GM23248 (cell line): Measurements from ENCODE around the gene PTPRD.

Source experiments
- EZH2 ChIP-seq: fragments of 200-600 bp; sonication (generic); IDR thresholded peaks from 2 replicates; pipeline ENCODE4 v1.6.1; 2018; ENCODE audit warnings: antibody characterized with exemption, mild to moderate bottlenecking; ENCODE audit not compliant: insufficient read depth, poor library complexity, severe bottlenecking
- EZH2phosphoT487 ChIP-seq: fragments of 200-600 bp; sonication (generic); IDR thresholded peaks from 2 replicates; pipeline ENCODE4 v1.6.1; 2018; ENCODE audit warnings: antibody characterized with exemption, moderate library complexity, mild to moderate bottlenecking, low read depth; ENCODE audit not compliant: insufficient read depth

GRCh38 chr9:9901624-9902023, 711.2 kb downstream of the PTPRD start:
- TF ChIP-seq EZH2 (no peak), EZH2phosphoT487 (no peak)
